Stimulated activated CD8-positive, alpha-beta memory T cell treated with anti-CD3 and anti-CD28 coated beads, Interleukin-7, amount 100 ng/mL, for 1 hour (primary cell): ENCODE results near the gene HMGA1.
"Not testable (repeated sequence)": the region's sequence is repeated elsewhere in the genome, so short reads cannot be mapped to it uniquely, and the experiment has no call there.

ENCODE experiments used
- DNase-seq, 2 donors: peaks; one replicate each; pipeline ENCODE4 v3.0.0-alpha.2; 2020; ENCODE audit warnings: low read depth in 2 of 2

The HMGA1 gene

DNA sequence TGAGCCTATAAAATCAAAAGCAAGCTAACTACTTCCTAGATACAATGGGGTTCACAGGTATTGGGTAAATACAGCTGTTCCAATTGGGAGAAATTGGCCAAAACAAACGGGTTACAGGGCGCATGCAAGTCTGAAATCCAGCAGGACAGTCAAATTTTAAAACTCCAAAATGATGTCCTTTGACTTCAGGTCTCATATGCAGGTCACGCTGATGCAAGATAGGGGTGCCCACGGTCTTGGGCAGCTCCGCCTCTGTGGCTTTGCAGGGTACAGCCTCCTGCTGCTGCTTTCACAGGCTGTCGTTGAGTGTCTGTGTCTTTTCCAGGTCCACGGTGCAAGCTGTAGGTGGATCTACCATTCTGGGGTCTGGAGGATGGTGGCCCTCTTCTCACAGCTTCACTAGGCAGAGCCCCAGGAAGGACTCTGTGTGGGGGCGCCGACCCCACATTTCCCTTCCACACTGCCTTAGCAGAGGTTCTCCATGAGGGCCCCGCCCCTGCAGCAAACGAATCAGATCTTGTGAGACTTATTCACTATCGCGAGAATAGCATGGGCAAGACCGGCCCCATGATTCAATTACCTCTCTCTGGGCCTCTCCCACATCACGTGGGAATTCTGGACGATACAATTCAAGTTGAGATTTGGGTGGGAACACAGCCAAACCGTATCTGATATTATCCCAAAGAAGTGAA, 24.0 kb downstream of the HMGA1 start:
- no peak for DNase-seq

DNA sequence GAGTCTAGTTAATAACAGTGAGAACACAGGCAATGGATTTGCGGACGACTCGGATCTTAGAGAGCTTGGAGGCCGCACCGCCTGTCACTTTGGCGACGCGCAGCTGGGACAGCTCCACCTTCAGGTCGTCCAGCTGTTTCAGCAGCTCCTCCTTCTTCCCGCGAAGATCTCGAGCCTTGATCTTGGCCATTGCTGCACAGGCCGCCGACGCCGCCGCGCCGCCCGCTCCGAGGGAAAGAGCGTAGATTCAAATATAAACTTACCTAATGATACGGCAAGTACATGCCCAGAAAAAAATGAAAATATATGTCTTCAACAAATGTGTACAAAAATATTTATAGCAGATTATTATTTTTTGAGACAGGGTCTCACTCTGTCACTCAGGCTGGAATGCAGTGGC, 26.8 kb downstream of the HMGA1 start:
- DNase-seq: not testable (repeated sequence)

DNA sequence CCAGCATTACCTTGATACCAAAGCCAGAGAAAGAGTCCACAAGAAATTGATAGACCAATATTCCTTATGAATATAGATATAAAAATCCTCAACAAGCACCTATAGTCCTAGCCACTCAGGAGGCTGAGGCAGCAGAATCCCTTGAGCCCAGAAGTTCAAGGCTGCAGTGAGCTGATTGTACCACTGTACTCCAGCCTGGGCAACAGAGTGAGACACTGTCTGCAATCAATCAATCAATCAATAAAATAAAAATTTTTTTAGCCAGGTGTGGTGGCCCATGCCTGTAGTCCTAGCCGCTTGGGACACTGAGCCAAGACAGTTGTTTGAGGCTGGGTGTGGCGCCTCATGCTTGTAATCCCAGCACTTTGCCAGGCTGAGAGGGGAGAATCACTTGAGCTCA, 31.1 kb downstream of the HMGA1 start:
- DNase-seq: no peak

DNA sequence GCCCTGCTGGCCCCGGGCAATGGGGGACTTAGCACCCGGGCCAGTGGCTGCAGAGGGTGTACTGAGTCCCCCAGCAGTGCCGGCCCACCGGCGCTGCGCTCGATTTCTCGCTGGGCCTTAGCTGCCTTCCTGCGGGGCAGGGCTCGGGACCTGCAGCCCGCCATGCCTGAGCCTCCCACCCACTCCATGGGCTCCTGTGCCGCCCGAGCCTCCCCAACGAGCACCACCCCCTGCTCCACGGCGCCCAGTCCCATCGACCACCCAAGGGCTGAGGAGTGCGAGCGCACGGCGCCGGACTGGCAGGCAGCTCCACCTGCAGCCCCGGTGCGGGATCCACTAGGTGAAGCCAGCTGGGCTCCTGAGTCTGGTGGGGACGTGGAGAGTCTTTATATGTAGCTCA, 32.5 kb downstream of the HMGA1 start:
- DNase-seq: not testable (repeated sequence)

DNA sequence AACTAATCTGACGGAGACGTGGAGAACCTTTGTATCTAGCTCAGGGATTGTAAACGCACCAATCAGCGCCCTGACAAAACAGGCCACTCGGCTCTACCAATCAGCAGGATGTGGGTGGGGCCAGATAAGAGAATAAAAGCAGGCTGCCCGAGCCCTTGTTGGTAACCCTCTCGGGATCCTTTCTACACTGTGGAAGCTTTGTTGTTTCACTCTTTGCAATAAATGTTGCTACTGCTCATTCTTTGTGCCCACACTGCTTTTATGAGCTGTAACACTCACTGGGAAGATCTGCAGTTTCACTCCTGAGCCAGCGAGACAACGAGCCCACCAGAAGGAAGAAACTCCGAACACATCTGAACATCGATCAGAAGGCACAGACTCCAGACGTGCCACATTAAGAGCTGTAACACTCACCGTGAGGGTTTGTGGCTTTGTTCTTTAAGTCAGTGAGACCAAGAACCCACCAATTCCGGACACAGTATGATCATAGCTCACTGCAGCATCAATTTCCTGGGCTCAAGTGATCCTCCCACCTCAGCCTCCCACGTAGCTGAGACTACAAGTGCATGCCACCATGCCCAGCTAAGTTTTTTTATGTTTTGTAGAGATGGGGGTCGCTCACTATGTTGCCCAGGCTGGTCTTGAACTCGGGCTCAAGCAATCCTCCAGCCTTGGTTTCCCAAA, 33.1 kb downstream of the HMGA1 start:
- not testable (repeated sequence) for DNase-seq

DNA sequence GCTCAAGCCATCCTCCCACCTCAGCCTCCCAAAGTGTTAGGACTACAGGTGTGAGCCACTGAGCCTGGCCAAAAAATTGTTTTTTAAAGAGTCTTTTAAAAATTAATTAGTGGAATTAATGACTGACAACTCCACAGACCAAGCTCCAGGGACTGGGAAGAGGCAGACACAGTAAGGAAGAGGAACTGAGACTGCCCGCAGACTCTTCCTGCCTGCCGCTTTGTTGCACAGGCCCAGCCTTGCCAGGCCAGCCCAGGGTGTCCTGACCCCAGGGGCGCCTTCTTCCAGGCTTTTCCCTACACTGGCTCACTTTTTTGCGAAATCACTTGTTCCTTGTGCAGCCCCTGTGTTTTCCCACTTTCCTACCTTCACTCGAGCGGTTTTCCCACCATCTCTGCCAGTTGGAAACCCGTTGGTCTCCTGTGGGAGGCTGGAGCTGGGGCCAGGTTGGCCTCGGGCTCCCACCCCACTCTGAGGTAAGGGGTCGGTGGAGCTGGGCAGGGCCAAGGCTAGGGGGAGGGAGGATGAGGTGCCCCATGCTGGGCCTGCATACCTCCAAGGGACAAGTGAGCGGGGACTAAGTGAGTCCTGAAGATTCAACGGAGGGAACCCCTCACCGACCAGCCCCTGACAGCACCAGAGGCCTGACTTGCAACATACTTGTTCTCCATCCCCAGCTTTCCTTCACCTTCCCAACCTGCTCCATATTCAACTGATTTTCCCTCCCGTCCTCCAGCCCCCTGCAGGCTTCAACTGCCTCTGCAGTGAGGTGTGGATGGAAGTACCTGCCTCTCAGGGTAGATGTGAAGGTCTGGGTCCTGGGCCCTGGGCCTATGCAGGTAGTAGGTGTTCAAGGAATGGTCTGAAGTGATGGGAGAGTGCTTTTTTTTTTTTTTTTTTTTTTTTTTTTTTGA, 35.6 kb downstream of the HMGA1 start:
- no peak for DNase-seq

DNA sequence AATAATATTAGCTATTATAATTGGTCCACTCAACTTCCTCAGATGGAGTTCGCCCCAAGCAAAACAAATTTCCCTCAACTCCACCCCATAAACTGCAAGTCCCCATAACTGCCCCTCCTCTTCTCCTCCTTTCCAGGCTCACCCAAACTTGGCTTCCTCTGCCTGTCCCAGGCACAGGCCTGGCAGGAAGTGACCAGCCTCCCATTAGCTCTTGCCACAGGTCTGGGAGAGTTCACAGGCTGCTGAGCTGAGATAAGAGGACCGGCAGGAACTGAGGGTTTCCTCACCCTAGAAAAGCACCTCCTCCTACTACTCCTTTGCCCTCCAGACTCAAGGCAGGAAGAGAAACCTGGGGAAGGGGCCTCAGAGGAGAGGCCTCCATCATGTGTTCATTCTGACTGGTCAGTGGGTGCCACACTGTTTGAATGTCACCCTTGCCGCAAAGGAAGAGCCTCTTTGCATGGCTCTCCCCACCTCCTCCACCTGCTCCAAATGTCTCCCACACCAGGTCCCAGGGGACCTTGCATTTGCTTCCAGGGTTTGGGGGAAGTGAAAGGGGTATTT, 36.7 kb downstream of the HMGA1 start:
- no peak for DNase-seq

DNA sequence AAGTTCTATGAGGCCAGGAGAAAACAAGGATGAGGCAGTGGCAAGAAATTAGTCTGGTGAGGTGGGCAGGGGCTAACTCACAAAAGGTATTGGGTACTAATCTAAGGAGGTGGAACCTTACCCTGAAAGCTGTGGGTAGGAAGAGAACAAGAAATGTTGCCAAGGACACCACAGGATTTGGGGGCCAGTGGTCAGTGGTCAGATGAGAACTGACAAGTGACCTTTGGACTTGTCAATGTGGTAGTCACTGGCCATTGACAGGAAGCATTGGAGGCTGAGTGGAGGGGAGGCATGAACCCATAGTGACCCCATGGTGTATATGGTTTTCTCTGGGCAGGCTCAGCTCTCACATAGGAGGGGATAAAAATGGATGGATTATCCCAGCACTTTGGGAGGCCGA, 37.5 kb downstream of the HMGA1 start:
- DNase-seq: no peak

DNA sequence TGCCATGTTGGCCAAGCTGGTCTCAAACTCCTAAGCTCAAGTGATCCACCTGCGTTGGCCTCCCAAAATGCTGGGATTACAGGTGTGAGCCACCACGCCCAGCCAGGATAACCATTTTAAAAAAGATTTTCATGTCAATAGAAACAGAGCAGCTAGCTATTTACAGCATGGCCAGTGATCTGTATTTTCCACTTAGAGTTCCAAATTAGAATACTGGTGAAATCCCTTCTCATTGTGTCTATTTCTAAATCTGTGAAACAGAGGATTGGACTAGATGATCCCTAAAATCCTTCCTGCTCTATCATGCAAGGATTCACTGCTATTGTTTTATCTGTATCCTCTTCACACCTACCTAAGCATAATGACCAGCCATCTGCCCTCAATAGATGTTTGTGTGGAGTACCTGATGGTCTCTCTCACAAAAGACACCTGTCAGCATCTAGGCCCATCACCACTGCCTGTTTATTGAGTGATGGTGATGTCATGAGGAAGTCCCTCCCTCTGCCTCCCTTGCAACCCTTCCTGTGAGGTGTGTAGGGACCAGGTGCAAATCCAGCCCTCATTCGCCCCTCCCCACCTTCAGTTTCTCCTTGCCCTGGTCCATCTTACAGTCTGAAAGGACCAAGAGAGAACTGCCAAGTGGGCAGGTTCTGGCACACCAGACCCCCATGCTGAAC, 38.6 kb downstream of the HMGA1 start:
- DNase-seq: no peak

DNA sequence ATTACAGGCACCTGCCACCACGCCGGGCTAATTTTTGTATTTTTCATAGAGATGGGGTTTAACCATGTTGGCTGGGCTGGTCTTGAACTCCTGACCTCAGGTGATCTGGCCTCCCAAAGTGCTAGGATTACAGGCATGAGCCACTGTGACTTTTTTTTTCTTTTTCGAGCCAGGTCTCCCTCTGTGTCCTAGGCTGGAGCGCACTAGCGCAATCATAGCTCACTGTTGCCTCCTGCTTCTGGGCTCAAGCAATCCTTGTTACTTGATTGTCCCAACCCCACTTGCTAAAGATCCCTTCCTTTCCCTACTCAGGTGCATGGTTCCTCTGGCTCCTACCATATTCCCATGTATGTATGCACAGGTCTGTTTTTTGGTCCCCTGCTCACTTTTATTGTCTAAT, 39.5 kb downstream of the HMGA1 start:
- no peak for DNase-seq

DNA sequence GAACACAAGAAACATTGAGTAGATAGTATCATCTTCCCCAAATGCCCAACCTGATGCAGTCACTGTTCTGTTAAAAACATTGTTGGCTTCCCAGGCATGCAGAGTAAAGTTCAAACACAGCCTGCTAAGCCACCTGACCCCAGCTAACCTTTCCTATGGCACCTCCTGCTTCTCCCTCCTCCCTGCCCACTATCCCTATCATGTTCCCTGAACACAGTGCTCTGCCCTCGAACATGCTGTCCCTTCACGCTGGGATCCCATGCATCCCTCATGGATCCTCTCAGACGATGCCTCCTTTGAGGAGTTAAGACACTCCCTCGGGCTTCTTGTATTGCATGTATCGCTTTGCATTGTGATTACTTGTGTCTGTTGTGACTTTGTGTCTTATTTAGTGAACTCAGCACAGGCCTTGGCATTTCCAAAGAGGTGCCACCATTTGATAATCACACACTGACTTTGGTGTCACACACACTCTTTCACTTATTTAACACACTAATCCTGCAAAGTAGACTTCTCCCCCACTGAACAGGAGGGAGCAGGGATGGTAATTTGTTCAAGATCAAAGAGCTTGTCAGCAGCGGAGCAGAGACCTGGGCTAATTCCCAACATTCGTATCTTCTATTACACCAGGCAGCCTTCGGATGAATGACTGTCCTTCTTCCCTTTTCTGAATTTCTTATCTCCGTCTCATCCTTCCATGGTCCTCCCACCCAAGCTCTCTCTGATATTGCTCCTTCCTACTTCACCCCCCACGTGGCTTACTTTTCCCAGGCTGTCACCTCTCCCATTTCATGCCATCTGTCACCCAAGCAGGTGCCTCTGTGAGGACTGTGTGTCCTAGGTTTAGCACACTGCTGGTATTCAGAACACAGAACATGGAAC, 40.4 kb downstream of the HMGA1 start:
- no peak for DNase-seq

DNA sequence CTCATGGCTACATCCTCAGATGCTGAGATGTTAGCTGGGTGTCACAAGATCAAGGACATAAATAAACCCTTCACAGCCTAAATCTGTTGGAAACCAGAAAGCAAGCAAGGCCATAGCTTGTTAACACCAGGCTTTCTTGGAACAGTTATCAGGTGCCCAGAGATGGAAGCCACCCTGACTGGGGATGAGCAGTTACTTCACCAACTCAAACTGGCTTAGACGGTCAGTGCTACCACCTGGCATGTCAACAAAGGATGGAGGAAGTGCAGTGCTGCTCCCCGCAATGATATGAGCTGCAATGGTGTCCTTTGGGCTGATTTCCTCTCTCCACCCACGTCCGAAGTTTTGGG, 41.1 kb downstream of the HMGA1 start:
- DNase-seq: no peak

DNA sequence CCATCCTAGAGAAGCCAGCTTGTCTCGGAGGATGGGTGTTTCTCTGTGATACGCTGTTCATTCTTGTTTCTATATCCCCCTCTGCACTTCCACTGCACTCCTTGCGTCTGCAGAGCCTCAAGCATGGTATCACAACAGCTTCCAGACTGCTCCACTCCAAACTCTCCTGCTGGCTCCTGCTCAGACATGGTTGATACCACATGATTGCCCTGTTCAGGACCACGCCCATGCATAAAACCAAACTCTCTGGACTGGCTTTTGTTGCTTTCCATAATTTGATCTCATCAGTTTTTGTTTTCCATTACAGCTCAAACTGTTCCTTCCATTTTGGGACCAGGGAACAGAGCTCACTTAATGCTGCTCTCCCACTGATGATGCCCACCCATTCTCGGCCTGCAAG, 42.2 kb downstream of the HMGA1 start:
- no peak for DNase-seq

DNA sequence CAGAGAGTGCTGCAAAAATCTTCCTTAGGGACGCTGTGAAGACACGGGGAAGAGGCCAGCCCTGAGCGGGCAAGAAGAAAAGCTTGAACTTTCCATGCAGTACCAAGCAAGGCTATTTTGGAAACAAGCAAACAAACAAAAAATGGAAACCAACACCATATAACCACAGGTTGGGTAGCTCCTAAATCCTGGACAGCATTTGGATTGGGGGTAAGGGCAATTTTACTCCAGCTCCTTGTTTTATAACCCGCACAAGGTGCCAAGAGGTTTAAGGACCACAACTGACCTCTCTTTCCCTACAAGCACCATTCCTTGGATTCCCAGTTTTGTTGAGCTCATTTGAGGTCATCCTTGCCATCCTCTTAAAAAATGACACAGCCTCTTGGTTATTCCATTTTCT, 43.5 kb downstream of the HMGA1 start:
- DNase-seq: no peak

DNA sequence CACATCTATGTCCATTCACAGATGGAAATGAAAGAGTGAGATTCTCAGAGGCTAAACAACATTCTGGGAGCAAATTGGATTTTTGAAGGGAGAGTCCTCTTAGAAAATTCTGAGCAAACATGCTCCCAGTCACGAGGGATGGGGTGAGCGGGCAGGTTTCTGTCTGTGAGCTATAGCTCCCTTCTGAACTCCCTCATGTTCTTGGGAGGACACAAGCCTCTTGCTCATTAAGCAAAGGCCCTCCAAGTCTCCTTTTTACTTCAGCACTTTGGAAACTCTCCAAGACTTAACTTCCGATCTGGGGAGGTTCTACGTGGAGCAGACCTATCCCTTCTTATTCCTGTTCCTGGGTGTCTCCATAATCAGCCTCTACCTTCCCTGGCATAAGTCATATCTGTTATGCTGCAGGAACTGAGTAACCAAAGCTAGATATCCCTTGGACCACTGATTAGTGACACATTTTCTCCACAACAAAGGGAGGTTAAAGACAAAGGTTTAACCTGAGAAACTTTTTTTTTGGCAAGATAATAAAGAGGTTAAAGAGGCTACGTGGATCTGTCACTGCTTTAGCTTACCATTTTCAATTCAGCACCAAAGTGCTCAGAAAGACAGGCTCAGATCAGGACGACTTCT, 45.1 kb downstream of the HMGA1 start:
- no peak for DNase-seq

DNA sequence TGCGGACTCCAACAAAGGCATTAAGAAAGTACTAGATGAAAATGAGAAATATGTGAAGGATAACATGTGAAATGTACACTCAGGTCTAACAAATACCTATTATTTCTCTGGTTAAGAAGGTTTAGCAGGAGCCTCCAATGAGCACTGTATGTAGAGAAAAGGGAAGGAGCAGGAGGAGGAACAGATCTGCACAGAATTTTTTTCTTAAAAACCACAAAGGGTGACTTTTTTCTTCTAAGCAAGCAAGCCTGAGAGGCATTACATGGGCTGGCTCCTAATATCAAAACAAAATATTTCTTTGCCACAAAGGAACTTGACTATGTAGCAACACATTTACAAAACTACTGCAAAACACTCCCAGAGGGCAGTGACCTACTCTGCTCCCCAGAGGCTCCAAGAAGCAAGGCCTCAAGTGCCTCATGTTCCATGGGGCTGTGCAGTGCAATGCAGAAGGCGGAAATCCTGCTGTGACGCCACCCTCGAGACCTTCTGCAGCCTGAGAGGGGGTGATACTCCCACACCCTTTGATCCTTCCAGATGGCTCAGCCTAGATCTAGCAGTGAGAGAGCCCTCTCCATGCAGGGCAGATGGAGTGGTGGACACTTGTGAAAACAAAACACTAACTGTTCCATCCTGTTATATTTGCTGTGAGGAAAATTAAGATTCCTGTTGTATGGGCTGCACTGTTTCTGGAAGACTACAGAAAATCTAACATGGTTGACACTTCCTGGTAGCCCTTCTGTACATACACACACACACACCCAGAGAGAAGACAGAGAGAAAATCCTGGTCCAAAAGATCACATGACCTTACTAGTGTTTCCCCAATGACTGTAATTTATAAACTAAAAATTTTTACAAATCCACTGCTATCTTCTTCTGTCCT, 48.1 kb downstream of the HMGA1 start:
- DNase-seq: no peak

DNA sequence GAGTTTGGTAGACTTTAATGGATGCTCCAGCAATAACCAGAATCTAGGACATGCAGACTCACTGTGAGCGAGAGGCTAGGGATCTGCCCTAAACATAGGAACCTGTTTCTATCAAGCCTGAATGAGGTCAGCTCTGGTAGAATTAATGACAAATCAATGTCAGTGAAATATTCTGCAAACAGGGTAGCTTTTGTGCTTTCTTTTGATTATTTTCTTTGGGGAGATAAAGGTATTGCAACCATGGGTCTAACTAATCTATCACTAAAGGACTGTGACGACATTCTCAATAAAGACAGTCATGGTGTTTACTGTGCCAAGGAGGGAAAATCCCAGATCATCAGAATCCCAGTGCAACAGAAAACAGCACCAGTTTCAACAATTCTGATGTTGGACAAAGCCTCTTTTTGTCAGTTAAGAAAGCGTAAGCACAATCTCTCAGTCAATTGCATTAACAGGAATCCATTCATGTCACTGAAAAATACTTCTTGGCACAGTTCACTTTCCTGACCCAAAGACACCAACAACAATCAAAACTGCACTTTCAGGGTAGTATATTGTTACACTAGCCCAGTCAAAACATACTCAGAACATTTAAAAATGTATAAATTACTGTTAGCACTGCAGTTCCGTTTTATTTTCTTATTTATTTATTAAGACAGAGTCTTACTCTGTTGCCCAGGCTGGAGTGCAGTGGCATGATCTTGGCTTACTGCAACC, 48.9 kb downstream of the HMGA1 start:
- DNase-seq: no peak

DNA sequence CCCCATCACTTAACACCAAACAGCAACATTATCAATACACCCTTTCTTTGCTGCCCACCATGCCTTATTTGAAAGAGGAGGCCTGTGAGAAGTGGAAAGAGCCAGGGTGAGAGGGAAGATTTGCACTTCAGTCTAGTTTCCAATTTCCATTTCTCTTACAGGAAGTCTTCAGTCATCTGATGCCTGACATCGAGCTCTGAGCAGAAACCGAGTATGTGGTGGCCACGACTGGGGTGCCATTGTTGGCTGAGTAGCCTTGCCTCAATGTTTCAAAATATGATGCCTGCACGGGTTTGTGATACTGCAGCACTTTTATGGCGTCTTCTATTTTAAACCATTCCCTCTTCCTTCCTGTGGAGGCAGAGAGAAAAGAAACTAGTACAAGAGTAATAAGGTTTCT, 51.9 kb downstream of the HMGA1 start:
- no peak for DNase-seq

DNA sequence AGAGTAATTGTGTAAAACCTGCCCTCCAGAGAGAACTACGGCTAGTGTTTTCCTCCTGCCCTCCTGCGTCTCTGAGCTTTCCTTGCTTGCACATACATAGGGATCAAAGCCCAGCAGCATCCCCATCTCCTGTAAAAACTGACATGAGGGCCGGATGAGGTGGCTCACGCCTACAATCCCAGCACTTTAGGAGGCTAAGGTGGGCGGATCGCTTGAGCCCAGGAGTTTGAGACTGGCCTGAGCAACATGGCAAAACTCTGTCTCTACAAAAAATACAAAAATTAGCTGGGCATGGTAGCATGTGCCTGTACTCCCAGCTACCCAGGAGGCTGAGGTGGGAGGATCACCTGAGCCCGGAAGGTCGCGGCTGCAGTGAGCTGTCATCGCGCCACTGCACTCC, 52.5 kb downstream of the HMGA1 start:
- no peak for DNase-seq
